ENCODE measurements around the gene LZTS3. TPM values are rescaled to one million over a fixed set of nuclear protein-coding genes. Genes with fewer than 3 reads are reported as not detected.
"Not testable (repeated sequence)": the region's sequence is repeated elsewhere in the genome, so short reads cannot be mapped to it uniquely, and the experiment has no call there.

The LZTS3 gene
- polyA plus RNA-seq, 2 of the 4 experiments (the other 2 are of a cell fraction) = 3.8 TPM

DNA sequence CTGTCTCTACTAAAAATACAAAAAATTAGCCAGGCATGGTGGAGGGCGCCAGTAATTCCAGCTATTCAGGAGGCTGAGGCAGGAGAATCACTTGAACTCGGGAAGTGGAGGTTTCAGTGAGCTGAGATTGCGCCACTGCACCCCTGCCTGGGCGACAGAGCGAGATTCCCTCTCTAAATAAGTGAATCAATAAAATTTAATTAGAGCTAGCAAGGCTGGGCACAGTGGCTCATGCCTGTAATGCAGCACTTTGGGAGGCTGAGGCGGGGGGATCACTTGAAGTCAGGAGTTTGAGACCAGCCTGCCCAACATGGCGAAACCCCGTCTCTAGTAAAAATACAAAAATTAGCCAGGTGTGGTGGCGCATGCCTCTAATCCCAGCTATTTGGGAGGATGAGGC lies 14.5 kb upstream of the LZTS3 start:
- ChIA-PET POLR2A (interaction anchor here (0.5 kb wide), 1 partner anchor 428 kb away, joined by 6 read pairs; no protein-coding TSS in a partner anchor), CTCF (interaction anchor here (1.0 to 1.5 kb wide), 4 partner anchors 17 to 562 kb away, joined by 3 read pairs; no protein-coding TSS in a partner anchor)
- not testable (repeated sequence) for H3K4me1 ChIP-seq; FAIRE-seq; ATAC-seq; H3K27ac ChIP-seq; DNase-seq (ENCODE audit: low read depth in 1 of 2, low spot score in 1 of 2); H3K4me3 ChIP-seq; H3K4me2 ChIP-seq; H3K9me3 ChIP-seq
- TF ChIP-seq CEBPB (IDR thresholded peaks at IDR 0.05) = 0 out of 4 replicates have a peak, but pooled peaks of 1 of the 2 experiments have one; percentile 12
- 92% methylated on average over 9 of the region's 9 CpGs for WGBS (ENCODE audit: missing lambda C conversion rate)

DNA sequence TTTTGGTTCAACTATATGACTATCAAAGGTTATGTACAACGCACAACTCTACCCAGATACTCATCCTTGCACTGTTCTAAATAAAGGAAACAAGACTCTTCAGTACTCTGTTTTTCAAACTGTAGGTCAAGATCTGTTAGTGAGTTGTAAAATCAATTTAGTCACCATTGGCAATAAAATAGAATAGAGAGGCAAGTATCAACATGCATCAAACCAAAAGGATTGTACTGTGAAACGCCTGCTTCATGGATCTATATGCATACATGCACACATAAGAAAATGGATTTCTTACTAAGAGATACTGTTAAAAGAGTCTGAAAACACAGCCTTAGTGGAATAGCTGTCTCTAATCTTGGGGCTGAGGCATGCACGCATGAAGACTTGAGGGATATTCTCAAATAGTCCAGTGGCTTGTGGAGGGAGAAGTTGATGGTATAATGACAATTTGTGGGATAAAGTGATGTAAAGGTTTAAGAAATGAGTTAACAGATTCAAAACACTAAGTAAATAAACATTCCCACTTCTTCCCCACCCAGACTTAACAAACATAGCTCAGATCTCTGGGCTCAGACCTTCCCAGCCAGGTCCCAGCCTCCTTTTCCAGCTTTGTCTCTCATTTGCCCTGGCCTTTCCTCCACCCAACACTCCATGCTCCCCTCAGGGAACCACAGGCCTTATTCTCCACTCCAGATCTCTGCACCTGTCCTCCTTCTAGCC lies 10.7 kb upstream of the LZTS3 start:
- Histone ChIP-seq H3K9me3 (no peaks in the 10 kb centered on the region), H3K27ac (no peak overlapping the region), H3K4me2 (no peak overlapping the region), H3K4me3 (no peak overlapping the region), H3K4me1 (no peaks in the 10 kb centered on the region)
- ChIA-PET CTCF (interaction anchor here (0.6 to 1.7 kb wide), 5 partner anchors 8 to 493 kb away, joined by 3 to 4 read pairs (median 3); no protein-coding TSS in a partner anchor), POLR2A (interaction anchor here (0.6 kb wide), 1 partner anchor 13 kb away, joined by 3 read pairs; no protein-coding TSS in a partner anchor)
- FAIRE-seq (peak; percentile 96), DNase-seq (ENCODE audit: low read depth in 1 of 2, low spot score in 1 of 2) (no peak), ATAC-seq (peak; percentile 39 to 49; a peak in 5 of 6 replicates)
- WGBS (ENCODE audit: missing lambda C conversion rate) = 89% methylated on average over 3 of the region's 3 CpGs
- TF ChIP-seq TFCP2L1 (CRISPR knock-in tag; IDR thresholded peaks at IDR 0.05) (no peak), ZFP36 (IDR thresholded peaks at IDR 0.05; ENCODE audit: borderline replicate concordance, partially characterized antibody) (no peak), FOSL2 (IDR thresholded peaks at IDR 0.05) (no peak), FOSL2 (CRISPR knock-in tag; IDR thresholded peaks at IDR 0.05) (no peak), EP300 (IDR thresholded peaks at IDR 0.05) (no peak), HOXB5 (CRISPR knock-in tag; IDR thresholded peaks at IDR 0.05) (no peak), CEBPB (IDR thresholded peaks at IDR 0.05) (no peak), HEYL (CRISPR knock-in tag; IDR thresholded peaks at IDR 0.05) (no peak), SREBF2 (IDR thresholded peaks at IDR 0.05) (no peak), POLR2AphosphoS2 (conservative IDR thresholded peaks at IDR 0.05; ENCODE audit: low read length) (no peak), RFX5 (IDR thresholded peaks at IDR 0.05) (no peak), FOXS1 (CRISPR knock-in tag; IDR thresholded peaks at IDR 0.05) (no peak), CBX8 (IDR thresholded peaks at IDR 0.05) (no peak), CTCF (IDR thresholded peaks at IDR 0.05) (no peak), RARB (CRISPR knock-in tag; IDR thresholded peaks at IDR 0.05) (no peak), CBX2 (IDR thresholded peaks at IDR 0.05; ENCODE audit: borderline replicate concordance, low read depth) (no peak), CHD4 (IDR thresholded peaks at IDR 0.05; ENCODE audit: borderline replicate concordance) (no peak)
- TF ChIP-seq, protein P1, sequence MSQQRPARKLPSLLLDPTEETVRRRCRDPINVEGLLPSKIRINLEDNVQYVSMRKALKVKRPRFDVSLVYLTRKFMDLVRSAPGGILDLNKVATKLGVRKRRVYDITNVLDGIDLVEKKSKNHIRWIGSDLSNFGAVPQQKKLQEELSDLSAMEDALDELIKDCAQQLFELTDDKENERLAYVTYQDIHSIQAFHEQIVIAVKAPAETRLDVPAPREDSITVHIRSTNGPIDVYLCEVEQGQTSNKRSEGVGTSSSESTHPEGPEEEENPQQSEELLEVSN (IDR thresholded peaks at IDR 0.05; ENCODE audit: borderline replicate concordance, low read depth) = no peak
- TF ChIP-seq, protein P2, sequence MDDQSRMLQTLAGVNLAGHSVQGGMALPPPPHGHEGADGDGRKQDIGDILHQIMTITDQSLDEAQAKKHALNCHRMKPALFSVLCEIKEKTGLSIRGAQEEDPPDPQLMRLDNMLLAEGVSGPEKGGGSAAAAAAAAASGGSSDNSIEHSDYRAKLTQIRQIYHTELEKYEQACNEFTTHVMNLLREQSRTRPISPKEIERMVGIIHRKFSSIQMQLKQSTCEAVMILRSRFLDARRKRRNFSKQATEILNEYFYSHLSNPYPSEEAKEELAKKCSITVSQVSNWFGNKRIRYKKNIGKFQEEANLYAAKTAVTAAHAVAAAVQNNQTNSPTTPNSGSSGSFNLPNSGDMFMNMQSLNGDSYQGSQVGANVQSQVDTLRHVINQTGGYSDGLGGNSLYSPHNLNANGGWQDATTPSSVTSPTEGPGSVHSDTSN (IDR thresholded peaks at IDR 0.05) = no peak

GRCh38 chr20:3182429-3182828 lies 9.1 kb upstream of the LZTS3 start:
- DNase-seq (ENCODE audit: low read depth in 1 of 2, low spot score in 1 of 2); FAIRE-seq; H3K4me1 ChIP-seq; H3K4me2 ChIP-seq; ATAC-seq; H3K4me3 ChIP-seq; H3K9me3 ChIP-seq; H3K27ac ChIP-seq: not testable (repeated sequence)
- WGBS (ENCODE audit: missing lambda C conversion rate) = 96% methylated on average over 5 of the region's 5 CpGs
- CTCF ChIA-PET = interaction anchor here (0.6 kb wide), 1 partner anchor 27 kb away, joined by 3 read pairs; the partner anchor contains the start of gene ITPA
- POLR2A ChIA-PET = interaction anchor here (0.7 kb wide), 1 partner anchor 203 kb away, joined by 5 read pairs; no protein-coding TSS in a partner anchor

All from A549 (cell line).